Colonic mucosa (tissue), 4 donors: Measurements from ENCODE around the gene LAYN. TPM values are rescaled to one million over a fixed set of nuclear protein-coding genes. Genes with fewer than 3 reads are reported as not detected.

Source experiments
- DNase-seq: peaks from one replicate; pipeline ENCODE4 v3.0.0-alpha.2; 2020
- H3K27ac ChIP-seq: fragments of 200-600 bp; one replicate; pipeline ENCODE4 v1.8.0; 2021
- H3K27me3 ChIP-seq: fragments of 200-600 bp; one replicate; pipeline ENCODE4 v1.8.0; 2021
- H3K36me3 ChIP-seq: fragments of 200-600 bp; one replicate; pipeline ENCODE4 v1.8.0; 2021
- H3K4me1 ChIP-seq: fragments of 200-600 bp; one replicate; pipeline ENCODE4 v1.8.0; 2021; ENCODE audit warnings: mild to moderate bottlenecking
- H3K4me3 ChIP-seq: fragments of 200-600 bp; one replicate; pipeline ENCODE4 v1.8.0; 2021
- H3K9ac ChIP-seq, 2 donors: one replicate each; pipeline ENCODE4 v1.7.0; 2013; ENCODE audit warnings: control low read depth in 2 of 2, low read depth in 2 of 2, low read length in 2 of 2
- H3K9me3 ChIP-seq: fragments of 200-600 bp; one replicate; pipeline ENCODE4 v1.8.0; 2021
- intact Hi-C: fragments of 100-400 bp; cut with DNase I; formaldehyde crosslinking; loops from one replicate; pipeline ENCODE4 v1.14.1; 2022
- total RNA-seq, 2 donors: library from RNA; stranded (reverse); fragmentation: NEBNext Ultra II Directional in 1 of 2; extraction: Animal tissue kit (Norgen Biotek cat#: 25700) in 1 of 2; gene quantifications; one replicate each; pipeline ENCODE4 v1.2.1, GENCODE V29; 2021
- TF ChIP-seq, protein P1 (sequence below): fragments of 200-600 bp; IDR thresholded peaks from one replicate; pipeline ENCODE4 v1.8.0; 2022; ENCODE audit warnings: antibody characterized with exemption, mild to moderate bottlenecking
- donor health status: healthy.
- donor health status: DM: no; HTN: no; CAD: no.
- donor health status: DM: no; HTN: no; CAD: no.

The LAYN gene
- total RNA-seq, 2 donors from 2014 or later, result 0.99 to 9.0 TPM

GRCh38 chr11:111571829-111572501 lies 31.4 kb downstream of the LAYN start:
- Histone ChIP-seq H3K27me3 (no peaks in the 10 kb centered on the region), H3K4me1 (no peaks in the 10 kb centered on the region), H3K4me3 (no peak overlapping the region), H3K27ac (no peak overlapping the region), H3K9me3 (no peaks in the 10 kb centered on the region), H3K36me3 (no peaks in the 10 kb centered on the region), H3K9ac (no peak overlapping the region)
- TF ChIP-seq, protein P1, sequence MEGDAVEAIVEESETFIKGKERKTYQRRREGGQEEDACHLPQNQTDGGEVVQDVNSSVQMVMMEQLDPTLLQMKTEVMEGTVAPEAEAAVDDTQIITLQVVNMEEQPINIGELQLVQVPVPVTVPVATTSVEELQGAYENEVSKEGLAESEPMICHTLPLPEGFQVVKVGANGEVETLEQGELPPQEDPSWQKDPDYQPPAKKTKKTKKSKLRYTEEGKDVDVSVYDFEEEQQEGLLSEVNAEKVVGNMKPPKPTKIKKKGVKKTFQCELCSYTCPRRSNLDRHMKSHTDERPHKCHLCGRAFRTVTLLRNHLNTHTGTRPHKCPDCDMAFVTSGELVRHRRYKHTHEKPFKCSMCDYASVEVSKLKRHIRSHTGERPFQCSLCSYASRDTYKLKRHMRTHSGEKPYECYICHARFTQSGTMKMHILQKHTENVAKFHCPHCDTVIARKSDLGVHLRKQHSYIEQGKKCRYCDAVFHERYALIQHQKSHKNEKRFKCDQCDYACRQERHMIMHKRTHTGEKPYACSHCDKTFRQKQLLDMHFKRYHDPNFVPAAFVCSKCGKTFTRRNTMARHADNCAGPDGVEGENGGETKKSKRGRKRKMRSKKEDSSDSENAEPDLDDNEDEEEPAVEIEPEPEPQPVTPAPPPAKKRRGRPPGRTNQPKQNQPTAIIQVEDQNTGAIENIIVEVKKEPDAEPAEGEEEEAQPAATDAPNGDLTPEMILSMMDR, result no peak
- intact Hi-C loops, result no loop called here
- DNase-seq, result no peak

DNA sequence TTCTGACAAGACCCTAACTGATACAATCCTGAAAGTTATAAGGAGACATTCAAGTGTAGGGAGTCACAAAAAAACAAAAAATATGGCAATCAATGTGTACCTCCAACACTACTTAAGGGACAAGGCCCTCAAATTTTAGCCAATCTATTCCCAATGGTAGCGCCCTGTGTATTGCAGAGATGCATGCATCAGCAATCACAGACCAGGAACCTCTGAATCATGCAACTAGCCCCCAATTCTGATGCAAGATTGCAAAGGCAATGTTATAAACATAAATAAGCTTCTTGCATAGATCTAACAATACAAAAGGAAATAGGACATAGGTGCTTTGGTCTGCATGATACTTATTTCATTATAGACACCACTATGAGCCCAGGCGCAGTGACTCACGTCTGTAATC lies 32.1 kb downstream of the LAYN start:
- DNase-seq, result no peak
- H3K27me3 ChIP-seq, result no peaks in the 10 kb centered on the region
- TF ChIP-seq, protein P1, result no peak
- intact Hi-C loops, result no loop called here
- no peak overlapping the region for H3K9ac ChIP-seq
- no peak overlapping the region for H3K27ac ChIP-seq
- no peaks in the 10 kb centered on the region for H3K4me1 ChIP-seq
- H3K36me3 ChIP-seq, result no peaks in the 10 kb centered on the region
- H3K9me3 ChIP-seq, result no peaks in the 10 kb centered on the region
- H3K4me3 ChIP-seq, result no peak overlapping the region

GRCh38 chr11:111573821-111574249 lies 33.3 kb downstream of the LAYN start:
- Histone ChIP-seq H3K4me1 (no peaks in the 10 kb centered on the region), H3K4me3 (no peak overlapping the region), H3K9me3 (no peaks in the 10 kb centered on the region), H3K27ac (no peak overlapping the region), H3K36me3 (no peaks in the 10 kb centered on the region), H3K27me3 (no peaks in the 10 kb centered on the region), H3K9ac (no peak overlapping the region)
- intact Hi-C loops, result no loop called here
- TF ChIP-seq, protein P1, result no peak
- no peak for DNase-seq

GRCh38 chr11:111574373-111575225 lies 34.1 kb downstream of the LAYN start:
- Histone ChIP-seq H3K27ac (no peak overlapping the region), H3K9me3 (no peaks in the 10 kb centered on the region), H3K36me3 (no peaks in the 10 kb centered on the region), H3K27me3 (no peaks in the 10 kb centered on the region), H3K9ac (no peak overlapping the region), H3K4me1 (no peaks in the 10 kb centered on the region), H3K4me3 (no peak overlapping the region)
- TF ChIP-seq, protein P1, result no peak
- no peak for DNase-seq
- intact Hi-C loops, result no loop called here

GRCh38 chr11:111575740-111576139 lies 35.2 kb downstream of the LAYN start:
- no peaks in the 10 kb centered on the region for H3K36me3 ChIP-seq
- no peaks in the 10 kb centered on the region for H3K9me3 ChIP-seq
- TF ChIP-seq, protein P1, result no peak
- no peak overlapping the region for H3K9ac ChIP-seq
- no peaks in the 10 kb centered on the region for H3K27me3 ChIP-seq
- intact Hi-C loops, result no loop called here
- no peaks in the 10 kb centered on the region for H3K4me1 ChIP-seq
- H3K27ac ChIP-seq, result no peak overlapping the region
- DNase-seq, result no peak
- H3K4me3 ChIP-seq, result no peak overlapping the region
